Measurements from ENCODE around the gene PPP6R3. TPM values are rescaled to one million over a fixed set of nuclear protein-coding genes. Genes with fewer than 3 reads are reported as not detected.

PPP6R3 gene
- total and polyA plus RNA-seq, 10 of the 15 experiments (the other 5 are each of a cell fraction or from before 2014, with no cell fraction given): 12.4 to 123 (median 74.1) TPM

- ChIA-PET POLR2A (interaction anchor here (0.6 kb wide), 1 partner anchor 16 kb away, joined by 5 read pairs; no protein-coding TSS in a partner anchor), CTCF (interaction anchor here (0.6 to 0.8 kb wide), 2 partner anchors 20 to 349 kb away, joined by 3 to 4 read pairs; no protein-coding TSS in a partner anchor), SMC1A (ENCODE audit: uncharacterized antibody, unreplicated experiment) (interaction anchor here (1.6 kb wide), 1 partner anchor 18 kb away, joined by 4 read pairs; no protein-coding TSS in a partner anchor), RAD21 (ENCODE audit: unreplicated experiment) (no interaction called here)
- FAIRE-seq: no peak
- in situ Hi-C loops (cut with MboI) (no loop called here), intact Hi-C loops (cut with micrococcal nuclease; ENCODE audit: unreplicated experiment) (no loop called here)
- Histone ChIP-seq H3K79me2 (ENCODE audit: control insufficient read depth, insufficient read depth, low read length) (peaks cover 87% of the 10 kb centered on the region), H3K27me3 (replicated peaks in 1 of 2; ENCODE audit: control insufficient read depth in 2 of 2, insufficient read depth in 2 of 2, low read length in 1 of 2) (no peaks in the 10 kb centered on the region), H3K9me3 (replicated peaks; ENCODE audit: control insufficient read depth, insufficient read depth, low read length) (peaks cover 4% of the 10 kb centered on the region; the same call in 2 of the 3 replicates), H3K27ac (ENCODE audit: control insufficient read depth, insufficient read depth) (no peak overlapping the region), H3K4me2 (ENCODE audit: control insufficient read depth, insufficient read depth) (no peak overlapping the region), H3K4me1 (ENCODE audit: control insufficient read depth, insufficient read depth, low read length) (no peaks in the 10 kb centered on the region), H2AFZ (ENCODE audit: control insufficient read depth, low read depth, low read length) (no peak overlapping the region), H3K4me3 (no peak overlapping the region), H3K9ac (ENCODE audit: control insufficient read depth, insufficient read depth, low read length) (no peak overlapping the region), H3K36me3 (ENCODE audit: control insufficient read depth in 2 of 2, insufficient read depth in 2 of 2, low read length in 1 of 2) (peaks cover 0 to 4% of the 10 kb centered on the region in 2 experiments; a peak in 2 of 4 replicates), H4K20me1 (ENCODE audit: control insufficient read depth, insufficient read depth) (no peaks in the 10 kb centered on the region; the same call in 1 of the 2 replicates)
- DNase-seq (ENCODE audit: low read depth, low spot score): no peak
- 60% methylated on average over 3 of the region's 3 CpGs for WGBS (ENCODE audit: insufficient coverage, insufficient replicate concordance, low lambda C conversion rate, missing lambda C conversion rate)
- BruUV-seq (replicated peaks): no TSS peak
- ATAC-seq: no peak
- no peak for TF ChIP-seq E2F4 (IDR thresholded peaks at IDR 0.05; ENCODE audit: low read depth, low read length)
- TF ChIP-seq NFIC (IDR thresholded peaks at IDR 0.05; ENCODE audit: low read depth, low read length): no peak
- TF ChIP-seq TAF1 (IDR thresholded peaks at IDR 0.05; ENCODE audit: borderline replicate concordance, low read depth, low read length): no peak
- TF ChIP-seq ZBTB40 (IDR thresholded peaks at IDR 0.05; ENCODE audit: borderline replicate concordance): no peak
- no peak for TF ChIP-seq STAT1 (conservative IDR thresholded peaks at IDR 0.05)
- no peak for TF ChIP-seq RBBP5 (conservative IDR thresholded peaks at IDR 0.05)
- no peak for TF ChIP-seq POLR2A (IDR thresholded peaks at IDR 0.05; ENCODE audit: low read depth, low read length)
- no peak for TF ChIP-seq MEF2A (IDR thresholded peaks at IDR 0.05; ENCODE audit: insufficient read depth, low read depth, low read length)
- no peak for TF ChIP-seq HCFC1 (IDR thresholded peaks at IDR 0.05; ENCODE audit: low read length)
- TF ChIP-seq HDAC2 (IDR thresholded peaks at IDR 0.05): no peak
- TF ChIP-seq ZNF274 (IDR thresholded peaks at IDR 0.05; ENCODE audit: insufficient read depth, insufficient read length): no peak
- no peak for TF ChIP-seq EP300 (IDR thresholded peaks at IDR 0.05; ENCODE audit: borderline replicate concordance in 1 of 2, control insufficient read depth in 1 of 2, low read depth in 2 of 2, low read length in 2 of 2)
- TF ChIP-seq PRDM15 (CRISPR knock-in tag; IDR thresholded peaks at IDR 0.05): no peak
- TF ChIP-seq STAT3 (IDR thresholded peaks at IDR 0.05; ENCODE audit: low read depth, low read length): no peak
- TF ChIP-seq SMC3 (IDR thresholded peaks at IDR 0.05; ENCODE audit: borderline replicate concordance, low read length): no peak
- TF ChIP-seq ZNF384 (IDR thresholded peaks at IDR 0.05; ENCODE audit: borderline replicate concordance, low read depth, low read length): no peak
These were observed 20.4 kb downstream of the PPP6R3 start for GRCh38 chr11:68480852-68481510.
